H9 (cell line): ENCODE results near the gene CARM1. TPM values are rescaled to one million over a fixed set of nuclear protein-coding genes. Genes with fewer than 3 reads are reported as not detected.
A peak's percentile ranks its signal among the peaks of the same experiment; 100 is the strongest.

Experiments used
- DNase-seq: peaks from one replicate; pipeline ENCODE4 v3.0.0-alpha.2; 2017
- H2AFZ ChIP-seq: one replicate; pipeline ENCODE4 v1.6.1; 2013; ENCODE audit warnings: mild to moderate bottlenecking, low read length, control low read depth, moderate library complexity
- H2AK5ac ChIP-seq: 2 replicates; pipeline ENCODE4 v1.6.1; 2013; ENCODE audit warnings: low read length, control low read depth, mixed read lengths; ENCODE audit not compliant: insufficient read length
- H2BK120ac ChIP-seq: one replicate; pipeline ENCODE4 v1.6.1; 2013; ENCODE audit warnings: low read depth, mild to moderate bottlenecking, low read length, control low read depth, inconsistent platforms; ENCODE audit not compliant: poor library complexity, severe bottlenecking
- H2BK12ac ChIP-seq: 2 replicates; pipeline ENCODE4 v1.6.1; 2013; ENCODE audit warnings: low read length, control low read depth, mixed read lengths, low read depth; ENCODE audit not compliant: insufficient read length
- H2BK15ac ChIP-seq: 2 replicates; pipeline ENCODE4 v1.6.1; 2013; ENCODE audit warnings: low read depth, low read length, control low read depth
- H2BK20ac ChIP-seq: one replicate; pipeline ENCODE4 v1.6.1; 2013; ENCODE audit warnings: low read depth, mild to moderate bottlenecking, low read length, control low read depth, inconsistent platforms; ENCODE audit not compliant: poor library complexity, severe bottlenecking
- H2BK5ac ChIP-seq: 2 replicates; pipeline ENCODE4 v1.6.1; 2013; ENCODE audit warnings: low read length, control low read depth, mixed read lengths; ENCODE audit not compliant: insufficient read length
- H3K14ac ChIP-seq: 2 replicates; pipeline ENCODE4 v1.6.1; 2013; ENCODE audit warnings: low read length, control low read depth; ENCODE audit not compliant: insufficient read depth
- H3K18ac ChIP-seq: 2 replicates; pipeline ENCODE4 v1.6.1; 2013; ENCODE audit warnings: low read depth, mild to moderate bottlenecking, mixed read lengths, low read length, control low read depth; ENCODE audit not compliant: insufficient read length
- H3K23ac ChIP-seq: 2 replicates; pipeline ENCODE4 v1.6.1; 2013; ENCODE audit warnings: low read length, control low read depth, mixed read lengths, low read depth; ENCODE audit not compliant: insufficient read length
- H3K23me2 ChIP-seq: 2 replicates; pipeline ENCODE4 v1.6.1; 2013; ENCODE audit warnings: low read depth, mild to moderate bottlenecking, mixed read lengths, low read length, control low read depth; ENCODE audit not compliant: insufficient read length, poor library complexity, severe bottlenecking
- H3K27ac ChIP-seq: 2 replicates; pipeline ENCODE4 v1.5.1; 2013; ENCODE audit warnings: low read length, control low read depth, mixed read lengths, low read depth; ENCODE audit not compliant: insufficient read length
- H3K27me3 ChIP-seq: 2 replicates; pipeline ENCODE4 v1.6.1; 2013; ENCODE audit warnings: low read length, control low read depth, inconsistent platforms; ENCODE audit not compliant: insufficient read depth
- H3K4ac ChIP-seq: 2 replicates; pipeline ENCODE4 v1.6.1; 2013; ENCODE audit warnings: low read depth, mild to moderate bottlenecking, control low read depth, inconsistent platforms, low read length, moderate library complexity
- H3K4me1 ChIP-seq: 2 replicates; pipeline ENCODE4 v1.6.1; 2013; ENCODE audit warnings: low read length, control low read depth, inconsistent platforms; ENCODE audit not compliant: insufficient read depth
- H3K4me2 ChIP-seq: 2 replicates; pipeline ENCODE4 v1.6.1; 2013; ENCODE audit warnings: low read length, control low read depth, mixed read lengths; ENCODE audit not compliant: insufficient read length, insufficient read depth
- H3K56ac ChIP-seq: 2 replicates; pipeline ENCODE4 v1.6.1; 2013; ENCODE audit warnings: low read depth, mild to moderate bottlenecking, mixed read lengths, low read length, control low read depth; ENCODE audit not compliant: insufficient read length
- H3K79me1 ChIP-seq: 2 replicates; pipeline ENCODE4 v1.6.1; 2013; ENCODE audit warnings: low read depth, mild to moderate bottlenecking, moderate library complexity, low read length, control low read depth, inconsistent platforms; ENCODE audit not compliant: insufficient read depth, poor library complexity, severe bottlenecking
- H3K79me2 ChIP-seq: 2 replicates; pipeline ENCODE4 v1.6.1; 2013; ENCODE audit warnings: low read length, control low read depth, inconsistent platforms; ENCODE audit not compliant: insufficient read depth
- H3K9ac ChIP-seq: 2 replicates; pipeline ENCODE4 v1.6.1; 2013; ENCODE audit warnings: low read length, control low read depth, mixed read lengths; ENCODE audit not compliant: insufficient read length; ENCODE audit errors: extremely low read depth
- H3K9me3 ChIP-seq: one replicate; pipeline ENCODE4 v1.6.1; 2013; ENCODE audit warnings: low read depth, low read length, inconsistent platforms; ENCODE audit not compliant: control insufficient read depth
- H3T11ph ChIP-seq: one replicate; pipeline ENCODE4 v1.6.1; 2013; ENCODE audit warnings: mild to moderate bottlenecking, low read length, control low read depth, inconsistent platforms
- H4K20me1 ChIP-seq: one replicate; pipeline ENCODE4 v1.6.1; 2013; ENCODE audit not compliant: control insufficient read depth, insufficient read length, insufficient read depth
- H4K5ac ChIP-seq: 2 replicates; pipeline ENCODE4 v1.6.1; 2013; ENCODE audit warnings: low read depth, mild to moderate bottlenecking, mixed read lengths, low read length, control low read depth; ENCODE audit not compliant: insufficient read length
- H4K8ac ChIP-seq: replicated peaks from 2 replicates; pipeline ENCODE4 v1.6.1; 2013; ENCODE audit warnings: low read length, control low read depth, mixed read lengths, low read depth; ENCODE audit not compliant: insufficient read length
- H4K91ac ChIP-seq: 2 replicates; pipeline ENCODE4 v1.6.1; 2013; ENCODE audit warnings: low read depth, mild to moderate bottlenecking, moderate library complexity, mixed read lengths, low read length, control low read depth; ENCODE audit not compliant: insufficient read length
- H3K27ac Mint-ChIP-seq, 3 experiments: 2 replicates in 2 of 3; 3 replicates in 1 of 3; pipeline ENCODE4 v1.8.0; 2020 to 2021; ENCODE audit warnings: mixed read lengths in 3 of 3, mild to moderate bottlenecking in 1 of 3, moderate library complexity in 1 of 3
- H3K27me3 Mint-ChIP-seq: 2 replicates; pipeline ENCODE4 v1.8.0; 2021; ENCODE audit warnings: low read depth, mild to moderate bottlenecking, moderate library complexity, mixed read lengths
- H3K36me3 Mint-ChIP-seq, 3 experiments: 2 replicates in 2 of 3; 3 replicates in 1 of 3; pipeline ENCODE4 v1.8.0; 2020 to 2021; ENCODE audit warnings: low read depth in 3 of 3, mixed read lengths in 3 of 3; ENCODE audit not compliant: insufficient read depth in 1 of 3
- H3K4me1 Mint-ChIP-seq, 2 experiments: 2 replicates each; pipeline ENCODE4 v1.8.0; 2020; ENCODE audit warnings: mixed read lengths in 2 of 2
- H3K4me3 Mint-ChIP-seq, 2 experiments: 2 replicates in 1 of 2; 3 replicates in 1 of 2; pipeline ENCODE4 v1.8.0; 2020 to 2021; ENCODE audit warnings: mild to moderate bottlenecking in 2 of 2, mixed read lengths in 2 of 2, moderate library complexity in 1 of 2
- H3K9me3 Mint-ChIP-seq, 2 experiments: 2 replicates in 1 of 2; 3 replicates in 1 of 2; pipeline ENCODE4 v1.8.0; 2020; ENCODE audit warnings: mild to moderate bottlenecking in 2 of 2, mixed read lengths in 2 of 2, moderate library complexity in 1 of 2
- CTCF ChIP-seq: fragments of 200-600 bp; sonication (generic); conservative IDR thresholded peaks from 3 replicates; pipeline ENCODE4 v1.8.0; 2021; ENCODE audit warnings: antibody characterized with exemption, mild to moderate bottlenecking
- WGBS: extraction: QIAGEN DNeasy Blood & Tissue Kit; methylation state at CpG from one replicate; pipeline ENCODE4 v1.1.7; 2013; ENCODE audit warnings: missing lambda C conversion rate, low lambda C conversion rate, mixed read lengths; ENCODE audit not compliant: insufficient read length; ENCODE audit errors: extremely low coverage; 5-methylcytosine and 5-hydroxymethylcytosine counted together
- total RNA-seq: library from RNA; stranded (reverse); gene quantifications from 2 replicates; pipeline ENCODE4 v1.2.1, GENCODE V29; 2021

CARM1 gene
- total RNA-seq, 1 experiment from 2014 or later: 111 TPM

GRCh38 chr19:10887616-10888367 lies 16.4 kb downstream of the CARM1 start:
- H3K27me3 ChIP-seq: no peaks in the 10 kb centered on the region
- H3K4me2 ChIP-seq: no peak overlapping the region
- peak overlapping the region; percentile 21 to 63 for H3K4me3 Mint-ChIP-seq
- H3K14ac ChIP-seq: peak overlapping the region; percentile 4; the same call in 1 of the 2 replicates
- H3K23ac ChIP-seq: no peak overlapping the region
- H3K9ac ChIP-seq: no peak overlapping the region
- H3K27me3 Mint-ChIP-seq: no peaks in the 10 kb centered on the region
- H3K23me2 ChIP-seq: no peaks in the 10 kb centered on the region
- peak overlapping the region; percentile 58 to 97 (median 94) for H3K27ac Mint-ChIP-seq
- peaks cover 0 to 3% (median 0%) of the 10 kb centered on the region in 3 experiments; a peak in 2 of 7 replicates for H3K36me3 Mint-ChIP-seq
- no peak overlapping the region for H3K56ac ChIP-seq
- peak; percentile 31 for DNase-seq
- no peak overlapping the region for H2AK5ac ChIP-seq
- no peak overlapping the region for H2AFZ ChIP-seq
- H3K4ac ChIP-seq: no peak overlapping the region
- TF ChIP-seq CTCF: no peak
- WGBS: no CpG with 5 or more reads among the region's 9 CpGs
- H2BK12ac ChIP-seq: no peak overlapping the region
- no peak overlapping the region for H4K8ac ChIP-seq
- no peak overlapping the region for H3K27ac ChIP-seq
- H4K20me1 ChIP-seq: no peaks in the 10 kb centered on the region
- peaks cover 17% of the 10 kb centered on the region; the same call in 1 of the 2 replicates for H3K79me2 ChIP-seq
- H2BK20ac ChIP-seq: no peak overlapping the region
- peaks cover 17% of the 10 kb centered on the region; the same call in 1 of the 2 replicates for H3K4me1 ChIP-seq
- no peak overlapping the region for H2BK5ac ChIP-seq
- no peak overlapping the region for H4K5ac ChIP-seq
- H3T11ph ChIP-seq: no peak overlapping the region
- H3K9me3 Mint-ChIP-seq: no peaks in the 10 kb centered on the region
- no peaks in the 10 kb centered on the region for H3K9me3 ChIP-seq
- H3K18ac ChIP-seq: peak overlapping the region; percentile 25
- H2BK15ac ChIP-seq: no peak overlapping the region
- H4K91ac ChIP-seq: no peak overlapping the region
- H2BK120ac ChIP-seq: no peak overlapping the region
- no peaks in the 10 kb centered on the region for H3K79me1 ChIP-seq
- H3K4me1 Mint-ChIP-seq: peaks cover 52 to 67% of the 10 kb centered on the region in 2 experiments
